Endothelial cell of umbilical vein (primary cell): ENCODE data around the gene ITGB3. TPM values are rescaled to one million over a fixed set of nuclear protein-coding genes. Genes with fewer than 3 reads are reported as not detected.

Experiments
- BruUV-seq: library from RNA; stranded (reverse); fragments of 400-500 nt; replicated peaks from 2 replicates; lab custom pipeline; 2021; lab: Mats Ljungman, UMichigan
- CTCF ChIA-PET: fragments of 300-600, 350-600 bp; sonication (Branson Sonifier 250); formaldehyde crosslinking; loops from one replicate; lab custom pipeline; 2021; ENCODE audit warnings: antibody characterized with exemption, inconsistent platforms; lab: Charles Lee
- POLR2A ChIA-PET: fragments of 300-600, 350-600 bp; sonication (Branson Sonifier 250); formaldehyde crosslinking; loops from one replicate; lab custom pipeline; 2021; ENCODE audit warnings: antibody characterized with exemption, inconsistent platforms; lab: Charles Lee
- DNase-seq: peaks from one replicate; pipeline ENCODE4 v3.0.0-alpha.2; 2011; ENCODE audit warnings: low read depth, low spot score
- FAIRE-seq: peaks from 2 replicates; lab custom pipeline; 2011; peaks lifted over from hg19 to GRCh38; lab: Jason Lieb, UNC
- H2AFZ ChIP-seq: 2 replicates; pipeline ENCODE4 v1.6.0; 2012; ENCODE audit warnings: low read depth, low read length, control low read depth, inconsistent platforms
- H3K27ac ChIP-seq: 2 replicates; pipeline ENCODE4 v1.5.1; 2011; ENCODE audit warnings: low read depth, mild to moderate bottlenecking, control low read depth, low read length, moderate library complexity; ENCODE audit not compliant: insufficient read depth
- H3K27me3 ChIP-seq, 2 experiments: 2 replicates each; pipeline versions ENCODE4 v1.6.0 to v1.6.1; 2011; ENCODE audit warnings: low read length in 2 of 2, mixed read lengths in 1 of 2; ENCODE audit not compliant: control insufficient read depth in 2 of 2, insufficient read depth in 2 of 2
- H3K36me3 ChIP-seq, 2 experiments: 2 replicates in 1 of 2; 3 replicates in 1 of 2; pipeline ENCODE4 v1.5.1; 2011; ENCODE audit warnings: low read length in 2 of 2, mild to moderate bottlenecking in 1 of 2, moderate library complexity in 1 of 2; ENCODE audit not compliant: control insufficient read depth in 2 of 2, insufficient read depth in 2 of 2; ENCODE audit errors: extremely low read depth in 1 of 2
- H3K4me1 ChIP-seq: 3 replicates; pipeline ENCODE4 v1.5.1; 2011; ENCODE audit warnings: mild to moderate bottlenecking, low read length; ENCODE audit not compliant: control insufficient read depth, insufficient read depth; ENCODE audit errors: extremely low read depth
- H3K4me2 ChIP-seq: 2 replicates; pipeline ENCODE4 v1.6.1; 2011; ENCODE audit warnings: low read length, control low read depth, mixed read lengths; ENCODE audit not compliant: insufficient read depth
- H3K4me3 ChIP-seq, 3 experiments: fragments of 200-600 bp in 1 of 3; sonication (generic), shearing (Covaris generic) in 1 of 3; replicated peaks in 1 of 3; 2 replicates each; pipeline ENCODE4 v1.5.1; 2011 to 2016; ENCODE audit warnings: control low read depth in 3 of 3, low read length in 3 of 3, mild to moderate bottlenecking in 2 of 3, inconsistent platforms in 1 of 3, low read depth in 1 of 3, moderate library complexity in 1 of 3; ENCODE audit not compliant: insufficient read depth in 1 of 3
- H3K79me2 ChIP-seq: 2 replicates; pipeline ENCODE4 v1.6.0; 2012; ENCODE audit warnings: low read length, inconsistent platforms; ENCODE audit not compliant: control insufficient read depth, insufficient read depth
- H3K9ac ChIP-seq: replicated peaks from 2 replicates; pipeline ENCODE3; 2011; ENCODE audit warnings: low read length, control low read depth; ENCODE audit not compliant: insufficient read depth; ENCODE audit errors: extremely low read depth
- H3K9me1 ChIP-seq: replicated peaks from 3 replicates; pipeline ENCODE4 v1.6.0; 2011; ENCODE audit warnings: mild to moderate bottlenecking, low read length; ENCODE audit not compliant: control insufficient read depth, insufficient read depth; ENCODE audit errors: extremely low read depth
- H3K9me3 ChIP-seq: replicated peaks from 2 replicates; pipeline ENCODE4 v1.5.1; 2012; ENCODE audit warnings: low read length, inconsistent platforms; ENCODE audit not compliant: control insufficient read depth, insufficient read depth
- H4K20me1 ChIP-seq: replicated peaks from 2 replicates; pipeline ENCODE3; 2011; ENCODE audit warnings: mild to moderate bottlenecking, low read length; ENCODE audit not compliant: control insufficient read depth, insufficient read depth; ENCODE audit errors: extremely low read depth
- FOS ChIP-seq: IDR thresholded peaks from 2 replicates; pipeline ENCODE4 v1.6.1; 2011; ENCODE audit warnings: mild to moderate bottlenecking, low read length, moderate library complexity, borderline replicate concordance; ENCODE audit not compliant: insufficient read depth
- GATA2 ChIP-seq: IDR thresholded peaks from 2 replicates; pipeline ENCODE4 v1.7.0; 2011; ENCODE audit warnings: low read depth, mild to moderate bottlenecking, moderate library complexity, mixed read lengths, low read length; ENCODE audit not compliant: insufficient read length, insufficient read depth
- JUN ChIP-seq: IDR thresholded peaks from 2 replicates; pipeline ENCODE4 v1.6.1; 2011; ENCODE audit warnings: borderline replicate concordance, low read depth; ENCODE audit not compliant: insufficient read length, insufficient read depth
- POLR2AphosphoS5 ChIP-seq: IDR thresholded peaks from 2 replicates; pipeline ENCODE4 v1.6.1; 2012; ENCODE audit warnings: low read depth, mild to moderate bottlenecking, control low read depth, low read length, moderate library complexity; ENCODE audit not compliant: insufficient read depth
- dilution Hi-C: fragments of 300-500 bp; cut with MboI; formaldehyde crosslinking; loops from one replicate; pipeline ENCODE4 v1.15.0; 2019; ENCODE audit warnings: low sequenced_read_pairs; ENCODE audit not compliant: extremely low pct_ligation_motif_present
- intact Hi-C: fragments of 100-400 bp; cut with micrococcal nuclease; formaldehyde crosslinking; loops from one replicate; pipeline ENCODE4 v1.10.0; 2022
- polyA plus RNA-seq, 4 experiments: library from polyadenylated mRNA; depleted of rRNA in 3 of 4; stranded (reverse) in 3 of 4; unstranded in 1 of 4; fragments of >200 nt; gene quantifications; 2 replicates each; pipeline versions ENCODE4 v1.2.1 to v1.2.3, GENCODE V29; 2011 to 2012; ENCODE audit warnings: missing spikeins in 1 of 4
- total RNA-seq: library from RNA; stranded (reverse); gene quantifications from 2 replicates; pipeline ENCODE4 v1.2.3, GENCODE V29; 2021
- TF ChIP-seq, protein P1 (sequence below): IDR thresholded peaks from 2 replicates; pipeline ENCODE4 v1.6.1; 2011; ENCODE audit not compliant: insufficient read depth, insufficient read length

ITGB3 gene
- total and polyA plus RNA-seq, 2 donors (not counting 3 experiments of a cell fraction or from before 2014, with no cell fraction given): 55.8 to 60.0 TPM

GRCh38 chr17:47265983-47266541 is 12.4 kb downstream of the ITGB3 start:
- Histone ChIP-seq H3K4me3 (no peak overlapping the region), H3K9me3 (no peaks in the 10 kb centered on the region), H3K9me1 (no peaks in the 10 kb centered on the region), H3K9ac (no peak overlapping the region), H3K36me3 (no peaks in the 10 kb centered on the region), H3K4me2 (peak overlapping the region; percentile 35), H3K27ac (peak overlapping the region; percentile 42), H4K20me1 (no peaks in the 10 kb centered on the region), H2AFZ (no peak overlapping the region), H3K27me3 (no peaks in the 10 kb centered on the region), H3K4me1 (peaks cover 37% of the 10 kb centered on the region), H3K79me2 (peaks cover 25% of the 10 kb centered on the region)
- BruUV-seq: no TSS peak
- peak; percentile 43 for DNase-seq
- dilution Hi-C loops (no loop called here), intact Hi-C loops (no loop called here)
- CTCF ChIA-PET: interaction anchor here (0.9 kb wide), 1 partner anchor 66 kb away, joined by 3 read pairs; no protein-coding TSS in a partner anchor
- peak; percentile 53 for FAIRE-seq
- TF ChIP-seq, protein P1, sequence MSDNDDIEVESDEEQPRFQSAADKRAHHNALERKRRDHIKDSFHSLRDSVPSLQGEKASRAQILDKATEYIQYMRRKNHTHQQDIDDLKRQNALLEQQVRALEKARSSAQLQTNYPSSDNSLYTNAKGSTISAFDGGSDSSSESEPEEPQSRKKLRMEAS: peak; percentile 28
- peak; percentile 77 for TF ChIP-seq JUN
- peak; percentile 57 for TF ChIP-seq POLR2AphosphoS5
- TF ChIP-seq FOS: peak; percentile 84
- TF ChIP-seq GATA2: no peak
- POLR2A ChIA-PET: no interaction called here

DNA sequence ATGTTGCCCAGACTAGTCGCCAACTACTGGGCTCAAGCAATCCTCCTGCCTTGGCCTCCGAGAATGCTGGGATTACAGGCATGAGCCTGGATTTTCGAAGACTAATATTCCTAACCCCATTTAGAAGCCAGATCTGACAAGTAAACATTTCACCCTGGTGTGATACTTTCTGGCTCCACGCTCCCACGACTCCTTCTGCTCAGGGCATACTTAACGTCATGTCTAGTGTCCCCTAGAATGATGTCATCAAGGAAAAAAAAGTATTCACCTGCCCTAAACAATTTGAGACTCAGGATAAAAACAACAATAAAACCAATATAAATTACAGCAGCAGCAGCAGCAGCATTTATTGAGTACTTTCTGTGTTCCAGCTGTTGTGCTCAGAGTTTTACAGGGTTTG is 13.2 kb downstream of the ITGB3 start:
- TF ChIP-seq GATA2 (no peak), POLR2AphosphoS5 (no peak), JUN (no peak), FOS (no peak)
- TF ChIP-seq, protein P1: no peak
- no peaks in the 10 kb centered on the region for H3K27me3 ChIP-seq
- H2AFZ ChIP-seq: no peak overlapping the region
- intact Hi-C loops (no loop called here), dilution Hi-C loops (no loop called here)
- H3K27ac ChIP-seq: no peak overlapping the region
- no peak overlapping the region for H3K9ac ChIP-seq
- DNase-seq: no peak
- H3K36me3 ChIP-seq: no peaks in the 10 kb centered on the region
- H3K79me2 ChIP-seq: peaks cover 25% of the 10 kb centered on the region
- no TSS peak for BruUV-seq
- peaks cover 37% of the 10 kb centered on the region for H3K4me1 ChIP-seq
- CTCF ChIA-PET: interaction anchor here (0.9 kb wide), 1 partner anchor 66 kb away, joined by 3 read pairs; no protein-coding TSS in a partner anchor
- no peaks in the 10 kb centered on the region for H3K9me1 ChIP-seq
- FAIRE-seq: no peak
- no peak overlapping the region for H3K4me2 ChIP-seq
- no peaks in the 10 kb centered on the region for H3K9me3 ChIP-seq
- no peaks in the 10 kb centered on the region for H4K20me1 ChIP-seq
- H3K4me3 ChIP-seq: no peak overlapping the region
- POLR2A ChIA-PET: no interaction called here
